NCI-H460 (cell line): Measurements from ENCODE around the gene UNKL. TPM values are rescaled to one million over a fixed set of nuclear protein-coding genes. Genes with fewer than 3 reads are reported as not detected.

Source experiments
- DNase-seq: peaks from one replicate; pipeline ENCODE4 v3.0.0-alpha.2; 2016; ENCODE audit warnings: low read depth; ENCODE audit errors: extremely low read depth
- total RNA-seq: library from RNA; depleted of rRNA; stranded (reverse); fragments of >200 nt; shearing (Covaris generic); gene quantifications from 2 replicates; pipeline ENCODE4 v1.2.3, GENCODE V29; 2014

The UNKL gene
- total RNA-seq, 1 experiment from 2014 or later: 29.2 TPM

DNA sequence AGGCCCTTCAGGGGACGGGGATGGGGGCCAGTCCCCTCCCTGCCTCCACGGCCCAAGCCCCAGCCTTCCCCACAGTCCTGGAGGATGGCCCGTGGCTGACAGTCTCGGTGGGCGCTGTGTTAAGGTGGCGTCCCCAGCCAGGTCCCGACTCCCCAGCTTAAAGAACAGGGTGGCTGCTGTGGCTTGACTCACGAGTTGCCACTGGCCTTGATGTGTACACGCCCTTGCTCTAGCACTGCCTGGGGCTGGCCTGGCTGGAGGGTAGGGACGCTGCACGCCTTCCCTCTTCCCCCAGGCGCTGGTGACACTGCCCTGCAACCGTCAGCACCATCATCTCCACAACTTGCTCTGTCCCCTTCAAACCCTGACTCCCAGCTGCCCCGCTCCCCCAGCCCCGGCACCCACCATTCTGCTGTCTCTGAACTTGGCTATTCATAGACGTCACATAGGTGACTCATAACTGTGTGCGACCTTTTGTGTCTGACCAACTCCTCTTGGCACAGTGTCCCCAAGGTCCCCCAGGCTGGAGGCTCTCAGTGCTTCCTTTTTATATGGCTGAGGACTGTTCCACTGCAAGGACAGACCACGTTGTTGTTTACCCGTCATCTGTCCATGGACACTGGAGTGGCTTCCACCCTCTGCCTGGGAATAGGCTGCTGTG lies 56.5 kb downstream of the UNKL start:
- DNase-seq: peak; percentile 35

- DNase-seq: no peak
Observed at GRCh38 chr16:1356061-1356900, 58.2 kb downstream of the UNKL start.

GRCh38 chr16:1355591-1355990 lies 58.9 kb downstream of the UNKL start:
- no peak for DNase-seq

DNA sequence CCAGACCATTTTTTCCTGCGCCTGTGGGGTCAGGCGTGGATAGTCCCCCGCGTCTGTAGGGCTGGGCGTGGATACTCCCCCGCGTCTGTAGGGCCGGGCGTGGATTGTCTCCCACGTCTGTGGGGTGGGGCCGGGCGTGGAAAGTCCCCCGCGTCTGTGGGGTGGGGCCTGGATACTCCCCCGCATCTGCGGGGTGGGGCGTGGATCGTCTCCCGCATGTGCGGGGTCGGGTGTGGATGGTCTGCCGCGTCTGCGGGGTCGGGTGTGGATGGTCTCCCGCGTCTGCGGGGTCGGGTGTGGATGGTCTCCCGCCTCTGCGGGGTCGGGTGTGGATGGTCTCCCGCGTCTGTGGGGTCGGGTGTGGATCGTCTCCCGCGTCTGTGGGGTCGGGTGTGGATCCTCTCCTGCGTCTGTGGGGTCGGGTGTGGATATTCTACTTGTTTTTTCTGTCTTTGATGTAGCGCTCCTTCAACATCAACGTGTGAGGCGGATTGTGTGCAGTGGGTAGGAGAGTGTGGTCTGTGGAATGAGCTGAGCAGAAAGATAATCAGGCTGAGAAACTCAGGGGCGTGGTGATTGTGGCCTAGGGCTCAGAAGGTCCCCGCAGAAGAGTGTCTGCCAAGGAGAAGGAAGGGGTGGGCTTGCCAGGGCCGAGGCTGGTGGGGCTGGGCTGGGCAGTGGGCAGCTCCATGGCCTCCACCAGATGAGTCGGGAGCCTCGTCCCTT lies 59.5 kb downstream of the UNKL start:
- DNase-seq: no peak

GRCh38 chr16:1351582-1352362 lies 62.7 kb downstream of the UNKL start, which contains the start of the genes GNPTG and TSR3:
Gene GNPTG, plus strand, starts transcription at chr16:1351931. Its CDS starts 35 bp downstream, at chr16:1351966.
Gene TSR3, minus strand, starts transcription at chr16:1351878. Its CDS starts 74 bp downstream, at chr16:1351804.
- peak; percentile 80 for DNase-seq

GRCh38 chr16:1351215-1351581 lies 63.3 kb downstream of the UNKL start:
- DNase-seq: no peak

- DNase-seq: no peak
Observed at GRCh38 chr16:1350691-1351090, 63.8 kb downstream of the UNKL start.

DNA sequence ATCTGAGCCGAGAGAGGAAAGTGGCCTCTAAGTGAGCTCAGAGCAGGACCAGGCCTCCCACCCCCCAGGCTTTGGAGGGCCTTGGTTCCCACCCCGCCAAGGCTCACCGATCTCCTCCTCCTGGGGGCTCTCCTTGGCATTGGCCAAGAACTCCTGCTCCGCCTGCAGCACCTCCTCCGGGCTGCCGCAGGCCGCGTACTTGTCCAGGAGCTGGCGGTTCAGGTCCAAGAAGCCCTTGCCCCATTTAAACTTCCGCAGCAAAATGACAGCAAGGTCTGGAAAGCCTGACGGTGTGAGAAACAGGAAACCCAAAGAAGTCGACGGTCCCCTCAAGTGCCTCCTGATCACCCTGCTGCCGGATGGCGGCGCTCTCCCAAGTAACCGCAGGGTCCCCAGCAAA lies 64.6 kb downstream of the UNKL start:
- no peak for DNase-seq

DNA sequence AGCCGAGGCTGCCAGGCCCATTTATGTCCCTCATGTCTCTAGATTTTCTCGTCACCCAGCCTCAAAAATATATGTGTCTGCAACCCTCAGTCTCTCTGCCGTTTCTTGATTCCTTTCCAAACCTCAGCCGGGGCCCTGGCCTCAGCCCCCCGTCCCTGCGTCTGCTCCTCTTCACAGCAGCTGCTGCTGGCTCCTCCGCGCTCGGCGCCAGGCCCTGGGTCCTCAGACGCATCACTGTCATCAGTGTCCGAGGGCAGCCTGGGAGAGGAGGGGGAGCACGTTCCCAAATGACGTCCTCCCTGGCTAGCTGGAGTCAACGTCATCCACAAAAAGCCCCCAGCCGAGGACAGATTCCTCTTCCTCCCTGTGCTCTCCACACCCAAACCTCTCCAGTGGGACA lies 65.2 kb downstream of the UNKL start:
- no peak for DNase-seq

- DNase-seq: no peak
Observed at GRCh38 chr16:1348926-1349325, 65.6 kb downstream of the UNKL start.

- DNase-seq: no peak
Observed at GRCh38 chr16:1348441-1348840, 66.1 kb downstream of the UNKL start.

DNA sequence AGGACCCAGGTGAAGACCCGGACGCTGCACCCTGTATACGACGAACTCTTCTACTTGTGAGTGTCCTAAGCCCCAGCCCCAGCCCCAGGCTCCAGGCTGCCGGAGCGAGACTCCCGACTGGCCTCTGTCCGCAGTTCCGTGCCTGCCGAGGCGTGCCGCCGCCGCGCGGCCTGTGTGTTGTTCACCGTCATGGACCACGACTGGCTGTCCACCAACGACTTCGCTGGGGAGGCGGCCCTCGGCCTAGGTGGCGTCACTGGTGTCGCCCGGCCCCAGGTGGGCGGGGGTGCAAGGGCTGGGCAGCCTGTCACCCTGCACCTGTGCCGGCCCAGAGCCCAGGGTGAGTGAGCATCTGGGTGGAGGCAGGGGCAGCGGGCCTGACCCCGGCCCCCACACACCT lies 66.5 kb downstream of the UNKL start:
- no peak for DNase-seq

GRCh38 chr16:1347286-1347855 lies 67.1 kb downstream of the UNKL start:
- DNase-seq: no peak

DNA sequence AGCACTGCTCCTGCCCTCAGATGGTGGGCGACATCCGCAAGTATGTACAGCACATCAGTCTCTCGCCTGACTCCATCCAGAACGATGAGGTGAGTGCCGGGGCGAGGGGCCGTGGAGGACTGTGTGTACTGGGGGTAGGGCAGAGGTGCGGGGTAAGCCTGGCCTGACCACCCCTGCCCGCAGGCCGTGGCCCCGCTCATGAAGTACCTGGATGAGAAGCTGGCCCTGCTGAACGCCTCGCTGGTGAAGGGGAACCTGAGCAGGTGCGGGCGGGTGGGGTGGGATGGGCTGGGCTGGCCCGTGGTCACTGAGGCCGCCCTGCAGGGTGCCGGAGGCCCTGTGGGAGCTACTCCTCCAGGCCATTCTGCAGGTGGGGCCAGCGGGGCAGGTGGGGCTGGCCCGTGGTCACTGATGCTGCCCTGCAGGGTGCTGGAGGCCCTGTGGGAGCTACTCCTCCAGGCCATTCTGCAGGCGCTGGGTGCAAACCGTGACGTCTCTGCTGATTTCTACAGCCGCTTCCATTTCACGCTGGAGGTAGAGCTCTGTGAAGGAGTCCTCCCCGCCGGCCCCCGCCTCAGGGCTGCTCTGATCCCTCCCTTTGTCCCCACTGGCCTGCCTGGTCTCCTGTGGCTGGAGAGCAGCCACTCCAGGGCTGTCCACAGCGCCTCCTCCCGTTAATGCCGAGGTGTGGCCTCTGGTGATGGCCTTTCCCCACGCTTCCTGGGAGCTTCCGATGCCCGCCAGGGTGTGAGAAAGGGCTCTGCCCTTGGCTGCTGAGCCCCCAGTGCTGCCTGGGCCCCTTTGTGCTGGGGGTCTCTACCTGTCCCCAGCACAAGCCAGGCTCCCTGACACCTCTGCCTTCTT lies 67.8 kb downstream of the UNKL start:
- DNase-seq: peak; percentile 45

- no peak for DNase-seq
Observed at GRCh38 chr16:1345651-1346421, 68.7 kb downstream of the UNKL start.

- DNase-seq: no peak
Observed at GRCh38 chr16:1345087-1345486, 69.4 kb downstream of the UNKL start.

DNA sequence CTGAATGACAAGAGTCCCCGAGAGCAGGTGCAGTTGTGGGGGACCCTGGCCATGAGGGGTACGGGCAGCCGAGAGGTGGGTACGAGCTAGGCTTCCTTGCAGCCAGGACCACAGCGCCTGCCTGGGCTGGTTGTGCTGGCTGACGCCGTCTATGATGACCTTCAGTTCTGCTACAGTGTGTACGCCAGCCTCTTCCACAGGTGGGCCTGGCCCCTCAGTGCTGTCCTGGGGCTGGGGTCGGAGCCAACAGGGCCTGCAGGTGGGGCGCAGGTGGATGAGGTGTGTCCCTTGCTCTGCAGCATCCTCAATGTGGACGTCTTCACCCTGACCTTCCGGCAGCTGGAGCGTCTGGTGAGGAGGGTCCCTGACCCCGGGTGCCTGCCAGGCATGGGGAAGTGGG lies 70.0 kb downstream of the UNKL start:
- no peak for DNase-seq

DNA sequence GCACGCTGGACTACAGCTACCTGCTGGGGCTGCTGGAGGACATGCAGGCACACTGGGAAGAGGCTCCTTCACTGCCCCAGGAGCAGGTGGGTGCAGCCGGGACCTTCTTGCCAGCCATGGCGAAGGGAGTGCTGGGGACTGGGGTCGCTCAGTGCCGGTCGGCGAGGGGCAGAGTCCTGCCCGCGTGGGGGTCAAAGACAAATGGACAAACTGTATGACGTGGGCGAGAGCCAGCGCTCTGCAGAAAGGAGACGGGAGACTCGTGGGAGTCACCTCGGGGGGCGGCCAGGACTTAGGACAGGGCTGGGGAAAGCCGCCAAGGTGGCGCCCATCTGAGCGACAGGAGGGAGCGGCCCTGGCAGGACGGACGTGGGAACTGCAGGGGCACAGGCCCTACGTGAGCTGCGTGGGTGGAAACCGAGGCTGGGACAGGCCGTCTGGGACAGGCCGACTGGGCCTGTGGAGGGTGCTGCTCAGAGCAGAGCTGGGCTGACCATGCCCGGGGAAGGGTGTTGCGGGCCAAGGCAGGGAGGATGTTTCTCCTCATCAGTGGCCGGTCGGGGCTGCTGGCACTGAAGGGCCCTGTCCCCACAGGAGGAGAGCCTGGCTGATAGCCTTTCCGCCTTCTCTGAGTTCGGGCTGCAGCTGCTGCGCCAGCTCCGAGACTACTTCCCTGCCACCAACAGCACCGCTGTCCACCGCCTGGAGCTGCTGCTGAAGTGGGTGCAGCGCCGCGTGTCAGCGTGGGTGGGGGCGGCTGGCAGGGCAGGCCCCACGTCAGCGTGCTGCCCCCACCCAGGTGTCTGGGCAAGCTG lies 70.9 kb downstream of the UNKL start:
- no peak for DNase-seq
